SJSA1 (cell line): Measurements from ENCODE around the gene UNC79. TPM values are rescaled to one million over a fixed set of nuclear protein-coding genes. Genes with fewer than 3 reads are reported as not detected.

Experiments used
- DNase-seq, 2 experiments: peaks; one replicate each; pipeline ENCODE4 v3.0.0-alpha.2; 2015 to 2020; ENCODE audit warnings: low spot score in 2 of 2, low read depth in 1 of 2
- H3K27ac ChIP-seq: fragments of 250-450 bp; sonication (Bioruptor Pico); 2 replicates; pipeline ENCODE4 v1.5.1; 2020; ENCODE audit warnings: mild to moderate bottlenecking, moderate library complexity
- H3K27me3 ChIP-seq: fragments of 250-450 bp; sonication (Bioruptor Pico); replicated peaks from 2 replicates; pipeline ENCODE4 v1.5.1; 2020; ENCODE audit warnings: mild to moderate bottlenecking, moderate library complexity
- H3K36me3 ChIP-seq: fragments of 250-450 bp; sonication (Bioruptor Pico); 2 replicates; pipeline ENCODE4 v1.5.1; 2020; ENCODE audit warnings: mild to moderate bottlenecking
- H3K4me1 ChIP-seq: fragments of 250-450 bp; sonication (Bioruptor Pico); replicated peaks from 2 replicates; pipeline ENCODE4 v1.6.1; 2021; ENCODE audit warnings: mild to moderate bottlenecking
- H3K4me3 ChIP-seq: fragments of 250-450 bp; sonication (Bioruptor Pico); 2 replicates; pipeline ENCODE4 v1.5.1; 2020; ENCODE audit warnings: mild to moderate bottlenecking
- H3K9me3 ChIP-seq: fragments of 250-450 bp; sonication (Bioruptor Pico); replicated peaks from 2 replicates; pipeline ENCODE4 v1.5.1; 2020; ENCODE audit warnings: mild to moderate bottlenecking
- total RNA-seq: library from RNA; depleted of rRNA; stranded (reverse); fragments of >200 nt; shearing (Covaris generic); gene quantifications from 2 replicates; pipeline ENCODE4 v1.2.3, GENCODE V29; 2014

UNC79 gene
- total RNA-seq, 1 experiment from 2014 or later: 0.05 TPM

DNA sequence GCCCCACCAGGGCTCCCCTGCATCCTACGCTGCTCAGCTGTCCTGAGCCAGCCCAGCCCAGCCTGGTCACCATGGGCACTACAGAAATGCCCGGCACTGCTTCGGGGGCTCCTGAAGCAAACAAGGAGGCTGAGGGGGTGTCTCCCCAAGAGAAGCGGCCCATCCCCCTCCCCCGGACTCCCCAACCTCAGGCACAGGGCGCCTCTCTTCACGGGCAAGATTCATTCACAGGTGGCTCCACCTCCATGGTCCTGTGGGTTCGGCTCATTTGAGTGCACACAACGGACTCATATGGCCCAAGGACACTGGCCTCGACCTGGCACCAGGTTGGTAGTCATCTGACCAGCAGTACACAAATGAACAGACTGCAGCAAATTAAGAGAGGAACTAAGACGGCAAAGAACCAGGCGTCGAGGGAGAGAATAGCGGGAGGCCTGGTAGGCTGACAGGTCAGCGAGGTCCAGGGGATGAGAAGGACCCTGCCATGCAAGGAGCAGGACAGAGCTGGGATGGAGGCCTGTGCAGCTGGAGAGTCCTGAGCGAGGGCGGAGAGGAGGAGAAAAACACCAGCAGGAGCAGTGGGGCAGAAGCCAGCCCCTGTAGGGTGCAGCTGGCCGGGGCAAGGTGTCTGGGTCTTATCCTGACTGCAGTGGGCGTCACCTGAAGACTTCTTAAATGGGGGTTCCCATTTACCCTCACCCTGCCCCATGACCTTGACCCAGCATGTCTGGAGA, 297.3 kb downstream of the UNC79 start:
- no peaks in the 10 kb centered on the region; the same call in 1 of the 2 replicates for H3K27me3 ChIP-seq
- H3K9me3 ChIP-seq: no peaks in the 10 kb centered on the region
- H3K4me1 ChIP-seq: no peaks in the 10 kb centered on the region
- no peak for DNase-seq
- no peak overlapping the region for H3K4me3 ChIP-seq
- H3K36me3 ChIP-seq: no peaks in the 10 kb centered on the region
- no peak overlapping the region for H3K27ac ChIP-seq

DNA sequence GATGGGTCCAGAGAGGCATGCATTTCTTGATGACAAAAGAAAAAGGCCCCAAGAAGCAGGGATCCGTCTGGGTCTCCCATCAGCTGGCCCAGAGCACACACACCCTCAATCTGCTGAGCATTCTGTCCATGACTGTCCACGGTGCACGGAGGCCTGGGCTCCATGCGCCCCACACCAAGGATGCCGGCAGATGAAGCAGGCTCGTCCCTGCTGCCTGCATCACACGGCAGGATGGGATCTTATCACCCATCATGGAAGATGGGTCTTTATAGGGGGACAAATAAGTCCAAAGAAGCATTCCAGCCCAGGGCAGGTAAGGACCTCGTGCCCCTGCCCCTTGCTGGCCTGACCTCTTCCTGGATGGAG, 297.9 kb downstream of the UNC79 start:
- no peaks in the 10 kb centered on the region for H3K9me3 ChIP-seq
- H3K27ac ChIP-seq: no peak overlapping the region
- no peaks in the 10 kb centered on the region; the same call in 1 of the 2 replicates for H3K27me3 ChIP-seq
- no peaks in the 10 kb centered on the region for H3K4me1 ChIP-seq
- H3K36me3 ChIP-seq: no peaks in the 10 kb centered on the region
- no peak overlapping the region for H3K4me3 ChIP-seq
- DNase-seq: no peak

DNA sequence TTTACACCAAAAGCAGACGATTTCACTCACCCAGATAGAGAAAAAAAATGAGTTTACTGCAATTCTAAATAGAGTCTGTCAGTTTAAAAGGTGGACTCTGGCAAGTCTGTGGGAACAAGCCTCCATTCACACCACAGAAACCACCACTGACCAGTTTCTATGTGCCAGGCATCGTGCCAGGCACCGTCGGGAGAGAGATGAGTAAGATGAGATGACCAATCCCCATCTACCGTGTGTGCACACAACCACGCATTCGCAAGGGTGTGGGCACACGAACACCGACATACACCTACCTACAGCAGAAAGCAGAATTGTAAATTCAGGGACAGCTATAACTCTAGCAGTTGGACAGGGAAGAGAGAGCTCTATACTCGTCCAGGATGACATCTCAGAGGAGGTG, 299.3 kb downstream of the UNC79 start:
- H3K4me3 ChIP-seq: no peak overlapping the region
- no peaks in the 10 kb centered on the region; the same call in 1 of the 2 replicates for H3K27me3 ChIP-seq
- no peaks in the 10 kb centered on the region for H3K4me1 ChIP-seq
- no peak overlapping the region for H3K27ac ChIP-seq
- H3K9me3 ChIP-seq: no peaks in the 10 kb centered on the region
- H3K36me3 ChIP-seq: no peaks in the 10 kb centered on the region
- no peak for DNase-seq

DNA sequence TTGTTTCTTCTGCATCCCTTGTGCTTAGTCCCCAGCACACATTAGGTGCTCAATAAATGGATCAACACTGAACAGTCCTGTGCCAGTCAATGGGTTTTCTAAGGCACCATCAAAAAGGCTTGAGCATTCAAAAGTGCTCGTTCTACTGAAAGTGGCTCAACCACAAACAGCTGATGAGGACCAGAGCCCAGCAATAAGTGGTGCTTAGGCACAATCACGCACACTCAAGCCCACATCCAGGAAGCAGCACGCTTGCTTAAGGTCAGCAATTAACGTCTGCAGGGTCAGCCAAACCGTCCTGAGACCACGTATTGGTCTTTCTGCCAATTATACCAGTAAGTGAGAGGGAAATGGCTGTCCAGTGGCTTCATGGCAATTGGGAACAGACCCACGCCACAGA, 301.0 kb downstream of the UNC79 start:
- H3K36me3 ChIP-seq: no peaks in the 10 kb centered on the region
- no peak for DNase-seq
- no peak overlapping the region for H3K27ac ChIP-seq
- no peaks in the 10 kb centered on the region for H3K4me1 ChIP-seq
- H3K27me3 ChIP-seq: no peaks in the 10 kb centered on the region; the same call in 1 of the 2 replicates
- H3K9me3 ChIP-seq: no peaks in the 10 kb centered on the region
- H3K4me3 ChIP-seq: no peak overlapping the region

DNA sequence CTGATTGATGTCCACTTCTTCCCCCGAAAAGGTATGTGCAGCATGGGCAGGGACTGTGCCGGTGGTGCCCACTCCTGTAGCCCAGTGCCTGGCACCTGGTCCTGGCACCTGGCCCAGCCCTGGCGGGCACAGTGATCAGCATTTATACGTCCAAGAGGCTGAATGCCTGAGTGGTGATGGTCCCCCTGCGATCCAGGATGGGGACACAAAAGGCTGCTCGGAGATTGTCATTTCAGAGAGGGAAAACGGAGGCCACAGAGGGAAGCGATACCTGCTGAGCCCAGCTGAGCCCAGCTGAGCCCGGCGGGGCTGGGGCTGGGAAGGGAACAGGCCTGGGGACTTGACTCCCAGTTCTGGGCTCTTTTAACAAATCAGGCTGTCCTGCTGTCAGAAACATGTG, 301.8 kb downstream of the UNC79 start:
- H3K36me3 ChIP-seq: no peaks in the 10 kb centered on the region
- no peaks in the 10 kb centered on the region for H3K9me3 ChIP-seq
- no peaks in the 10 kb centered on the region; the same call in 1 of the 2 replicates for H3K27me3 ChIP-seq
- H3K4me1 ChIP-seq: no peaks in the 10 kb centered on the region
- no peak overlapping the region for H3K4me3 ChIP-seq
- H3K27ac ChIP-seq: no peak overlapping the region
- DNase-seq: no peak

DNA sequence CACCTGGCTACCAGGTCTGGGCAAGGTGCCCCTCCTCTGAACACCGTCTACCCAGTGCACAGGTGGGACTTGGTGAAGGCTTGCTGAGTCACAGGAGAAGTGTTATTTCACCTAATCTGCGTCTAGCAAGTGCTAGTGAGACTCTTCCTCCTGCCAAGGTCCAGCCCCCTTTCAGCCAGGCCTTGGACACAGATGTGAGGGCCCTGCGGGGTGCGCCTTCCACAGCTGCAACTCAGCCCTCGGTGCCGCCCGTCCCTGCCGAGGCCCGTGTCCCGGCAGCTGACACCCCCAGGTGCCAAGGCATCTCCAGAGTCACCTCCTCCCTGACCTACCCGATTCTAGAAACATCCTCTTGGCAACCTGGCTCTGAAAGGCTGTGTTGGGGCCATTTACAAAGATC, 302.5 kb downstream of the UNC79 start:
- Histone ChIP-seq H3K27me3 (no peaks in the 10 kb centered on the region; the same call in 1 of the 2 replicates), H3K9me3 (no peaks in the 10 kb centered on the region), H3K4me3 (no peak overlapping the region), H3K36me3 (no peaks in the 10 kb centered on the region), H3K4me1 (no peaks in the 10 kb centered on the region), H3K27ac (no peak overlapping the region)
- no peak for DNase-seq

DNA sequence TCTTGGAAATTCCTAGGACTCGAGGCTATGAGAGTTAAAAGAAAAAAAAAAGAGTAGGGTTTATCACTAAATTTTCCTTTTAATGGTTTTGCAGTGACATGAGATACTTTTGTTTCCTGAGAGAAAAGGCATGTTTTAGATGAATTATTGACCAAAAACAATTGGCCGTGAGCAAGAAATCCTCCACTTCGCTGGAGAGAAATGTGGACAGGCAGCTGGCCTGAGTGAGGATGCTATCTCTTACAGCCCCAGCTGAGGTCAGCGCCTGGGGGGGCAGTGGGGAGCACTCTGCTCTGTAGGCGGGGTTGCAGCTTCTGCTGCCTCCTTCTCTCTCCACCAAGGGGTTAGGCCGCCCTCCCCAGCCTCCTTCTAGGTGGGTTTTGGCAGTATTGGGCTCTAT, 302.9 kb downstream of the UNC79 start:
- no peaks in the 10 kb centered on the region for H3K36me3 ChIP-seq

DNA sequence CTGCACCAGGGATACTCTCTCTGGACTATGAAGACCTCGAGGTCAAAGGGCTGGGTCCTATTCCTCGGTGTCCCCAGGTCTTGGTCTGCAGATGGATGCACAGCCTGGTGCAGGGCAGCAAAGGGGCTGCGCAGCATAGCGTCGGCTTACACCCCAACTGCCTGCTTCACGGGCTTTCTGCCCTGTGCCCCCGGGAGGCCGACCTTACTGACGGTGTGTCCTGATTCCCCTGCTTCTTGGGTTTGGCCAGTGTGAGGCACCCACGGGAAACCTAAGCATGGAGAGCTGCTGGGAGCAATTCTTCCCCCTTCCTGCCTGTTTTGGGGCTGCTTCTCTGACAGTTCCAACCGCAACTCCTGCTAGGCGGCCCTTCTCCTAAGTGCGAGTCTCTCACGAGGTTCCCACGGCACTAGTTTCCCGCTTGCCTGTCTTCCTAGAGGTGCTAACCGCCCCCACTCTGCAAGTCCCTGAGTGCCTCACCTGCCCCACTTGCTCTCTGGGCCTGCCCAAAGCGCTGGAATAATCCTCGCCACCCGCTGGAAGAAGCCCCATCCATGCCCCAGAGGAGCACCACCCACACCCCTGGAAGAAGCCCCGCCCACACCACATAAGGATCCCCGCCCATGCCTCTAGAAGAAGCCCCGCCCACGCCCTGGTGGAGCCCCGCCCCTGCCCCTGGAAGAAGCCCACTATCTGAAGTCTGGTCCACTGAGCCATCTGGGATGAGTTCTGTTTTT, 303.5 kb downstream of the UNC79 start:
- no peaks in the 10 kb centered on the region for H3K36me3 ChIP-seq
- no peaks in the 10 kb centered on the region for H3K4me1 ChIP-seq
- H3K9me3 ChIP-seq: no peaks in the 10 kb centered on the region
- H3K4me3 ChIP-seq: no peak overlapping the region
- DNase-seq: no peak
- no peaks in the 10 kb centered on the region; the same call in 1 of the 2 replicates for H3K27me3 ChIP-seq
- H3K27ac ChIP-seq: no peak overlapping the region

More for the DNA sequence above, 302.9 kb downstream of the UNC79 start:
- DNase-seq: no peak
- no peaks in the 10 kb centered on the region for H3K9me3 ChIP-seq
- H3K27me3 ChIP-seq: no peaks in the 10 kb centered on the region; the same call in 1 of the 2 replicates
- no peak overlapping the region for H3K27ac ChIP-seq
- H3K4me1 ChIP-seq: no peaks in the 10 kb centered on the region
- H3K4me3 ChIP-seq: no peak overlapping the region

DNA sequence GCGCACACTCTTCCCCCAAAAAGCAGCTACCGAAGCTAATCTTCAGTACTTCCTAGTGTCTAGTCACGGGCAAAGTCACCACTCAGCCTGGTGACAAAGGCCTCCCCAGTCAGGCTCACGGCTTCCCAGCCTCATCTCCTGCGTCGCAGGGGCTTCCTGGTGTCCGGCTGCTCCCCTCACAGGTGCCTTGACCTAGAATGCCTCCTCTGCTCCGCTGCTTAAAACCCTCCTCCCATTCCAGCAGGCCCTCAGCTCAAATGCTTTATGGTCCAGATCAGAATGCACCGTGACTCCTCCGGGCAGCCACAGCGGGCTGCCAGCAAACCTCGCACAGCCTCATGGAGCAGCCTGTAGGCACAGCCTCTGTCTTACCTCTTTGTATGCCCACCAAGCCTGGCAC, 304.5 kb downstream of the UNC79 start:
- H3K4me1 ChIP-seq: no peaks in the 10 kb centered on the region
- no peaks in the 10 kb centered on the region for H3K36me3 ChIP-seq
- H3K27me3 ChIP-seq: no peaks in the 10 kb centered on the region; the same call in 1 of the 2 replicates
- no peak overlapping the region for H3K27ac ChIP-seq
- H3K4me3 ChIP-seq: no peak overlapping the region
- DNase-seq: no peak
- H3K9me3 ChIP-seq: no peaks in the 10 kb centered on the region

DNA sequence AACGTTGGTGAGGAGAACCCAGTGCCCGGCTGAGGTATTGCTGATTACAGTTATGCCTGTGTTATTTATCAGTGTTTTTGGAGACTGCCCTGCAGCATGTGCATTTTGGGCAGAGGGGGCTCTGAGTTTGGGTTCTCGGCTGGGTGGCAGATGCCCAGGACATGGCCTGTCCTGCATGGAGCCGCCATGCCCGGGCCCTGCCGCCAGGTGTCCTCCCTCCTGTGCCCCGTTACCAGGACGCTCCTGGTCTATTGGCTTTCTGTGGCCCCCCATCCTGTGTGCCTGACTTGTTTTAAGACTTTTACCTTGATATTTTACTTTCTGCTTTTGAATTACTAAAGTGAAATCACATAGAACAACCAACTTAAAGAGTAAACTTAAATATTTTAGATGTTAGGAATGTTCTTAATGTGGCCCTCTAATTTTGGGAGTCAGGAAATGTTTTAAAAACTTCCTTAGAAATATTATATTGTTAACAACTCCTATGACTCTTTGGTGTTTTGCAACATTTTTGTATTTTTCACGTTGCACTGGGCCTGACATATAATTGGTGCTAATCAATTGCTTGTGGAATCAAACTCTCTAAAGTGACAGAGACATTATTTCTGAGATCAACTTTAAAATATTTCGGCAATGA, 305.8 kb downstream of the UNC79 start:
- Histone ChIP-seq H3K27ac (no peak overlapping the region), H3K4me1 (no peaks in the 10 kb centered on the region), H3K9me3 (no peaks in the 10 kb centered on the region), H3K4me3 (no peak overlapping the region), H3K36me3 (no peaks in the 10 kb centered on the region), H3K27me3 (no peaks in the 10 kb centered on the region)
- no peak for DNase-seq

DNA sequence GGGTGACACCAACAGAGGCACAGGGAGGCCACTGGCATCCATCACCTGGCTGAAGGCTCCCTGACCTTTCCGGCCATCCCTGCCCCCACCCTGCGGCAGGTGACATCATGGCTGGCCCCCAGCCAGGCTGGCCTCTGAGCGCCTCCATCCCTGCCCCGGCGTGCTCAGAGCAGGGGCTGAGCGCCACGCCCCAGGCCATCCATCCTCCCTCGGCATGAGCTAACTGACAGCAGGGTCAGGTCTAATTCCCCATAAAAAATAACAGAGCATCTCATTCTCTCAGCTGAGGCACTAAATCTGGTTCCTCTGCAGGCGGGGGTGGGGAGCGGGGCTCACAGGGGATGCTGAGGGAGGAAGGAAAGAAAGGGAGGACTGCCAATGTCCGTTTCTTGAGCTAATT, 306.9 kb downstream of the UNC79 start:
- no peak overlapping the region for H3K27ac ChIP-seq
- no peak overlapping the region for H3K4me3 ChIP-seq
- H3K9me3 ChIP-seq: no peaks in the 10 kb centered on the region
- DNase-seq: no peak
- no peaks in the 10 kb centered on the region for H3K27me3 ChIP-seq
- H3K36me3 ChIP-seq: no peaks in the 10 kb centered on the region
- H3K4me1 ChIP-seq: no peaks in the 10 kb centered on the region

DNA sequence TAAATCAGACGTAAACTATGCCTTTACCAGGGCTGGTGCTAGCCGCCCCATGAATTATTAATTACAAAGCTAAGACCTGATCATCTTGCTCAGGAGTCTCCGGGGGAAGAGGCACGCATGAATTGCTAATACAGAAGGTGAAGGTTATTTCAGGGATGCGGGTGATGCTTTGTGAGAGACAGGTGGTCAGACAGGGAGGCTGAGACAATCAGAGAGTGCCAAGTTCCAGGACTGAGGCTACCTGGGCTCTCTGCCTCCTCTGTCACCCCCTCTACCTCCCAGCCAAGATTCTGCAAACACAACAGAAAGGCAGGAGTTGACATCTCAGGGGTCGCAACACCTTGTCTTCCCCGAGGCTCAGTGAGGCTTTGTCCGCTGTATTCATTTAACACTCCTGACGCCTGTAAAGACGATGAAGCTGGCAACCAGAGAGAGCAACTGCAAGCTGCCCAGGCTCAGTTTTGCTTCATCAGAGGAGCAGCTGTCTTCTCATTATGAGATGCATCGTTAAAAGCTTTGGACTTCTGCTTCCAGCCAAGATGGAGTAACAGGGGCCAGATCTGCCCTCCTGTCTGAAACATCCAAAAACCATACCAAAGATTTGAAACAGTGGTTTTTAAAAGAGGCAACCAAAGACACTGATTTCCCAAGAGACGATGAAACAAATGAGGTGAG, 311.0 kb downstream of the UNC79 start:
- Histone ChIP-seq H3K27me3 (no peaks in the 10 kb centered on the region), H3K9me3 (no peaks in the 10 kb centered on the region), H3K27ac (no peak overlapping the region), H3K4me1 (no peaks in the 10 kb centered on the region), H3K4me3 (no peak overlapping the region), H3K36me3 (no peaks in the 10 kb centered on the region)
- no peak for DNase-seq

DNA sequence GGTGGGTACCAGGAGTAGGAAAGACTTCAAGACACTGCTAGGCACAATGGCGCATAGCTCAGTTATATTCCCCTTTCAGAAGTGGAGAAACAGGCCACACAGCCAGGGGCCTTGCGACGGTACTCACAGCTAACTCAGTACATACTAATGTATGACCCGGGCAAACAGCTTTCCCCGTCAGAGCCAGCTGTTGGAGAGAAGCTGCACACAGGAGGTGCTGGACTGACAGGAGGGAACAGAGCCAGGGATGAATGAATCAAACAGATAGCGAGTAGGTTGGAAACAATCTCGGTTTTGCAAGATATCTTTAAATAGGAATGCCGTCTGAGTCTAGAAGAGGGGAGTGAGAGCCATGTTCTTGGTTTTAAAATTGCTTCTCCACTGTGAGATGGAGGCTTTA, 312.0 kb downstream of the UNC79 start:
- no peak overlapping the region for H3K27ac ChIP-seq
- no peak for DNase-seq
- H3K9me3 ChIP-seq: no peaks in the 10 kb centered on the region
- H3K27me3 ChIP-seq: no peaks in the 10 kb centered on the region
- no peak overlapping the region for H3K4me3 ChIP-seq
- H3K4me1 ChIP-seq: no peaks in the 10 kb centered on the region
- H3K36me3 ChIP-seq: no peaks in the 10 kb centered on the region
